Measurements from ENCODE around the gene TBPL2. TPM values are rescaled to one million over a fixed set of nuclear protein-coding genes. Genes with fewer than 3 reads are reported as not detected.

The TBPL2 gene
- total and polyA plus RNA-seq, 2 of the 13 experiments (the other 11 are each of a cell fraction or from before 2014, with no cell fraction given) = not detected

DNA sequence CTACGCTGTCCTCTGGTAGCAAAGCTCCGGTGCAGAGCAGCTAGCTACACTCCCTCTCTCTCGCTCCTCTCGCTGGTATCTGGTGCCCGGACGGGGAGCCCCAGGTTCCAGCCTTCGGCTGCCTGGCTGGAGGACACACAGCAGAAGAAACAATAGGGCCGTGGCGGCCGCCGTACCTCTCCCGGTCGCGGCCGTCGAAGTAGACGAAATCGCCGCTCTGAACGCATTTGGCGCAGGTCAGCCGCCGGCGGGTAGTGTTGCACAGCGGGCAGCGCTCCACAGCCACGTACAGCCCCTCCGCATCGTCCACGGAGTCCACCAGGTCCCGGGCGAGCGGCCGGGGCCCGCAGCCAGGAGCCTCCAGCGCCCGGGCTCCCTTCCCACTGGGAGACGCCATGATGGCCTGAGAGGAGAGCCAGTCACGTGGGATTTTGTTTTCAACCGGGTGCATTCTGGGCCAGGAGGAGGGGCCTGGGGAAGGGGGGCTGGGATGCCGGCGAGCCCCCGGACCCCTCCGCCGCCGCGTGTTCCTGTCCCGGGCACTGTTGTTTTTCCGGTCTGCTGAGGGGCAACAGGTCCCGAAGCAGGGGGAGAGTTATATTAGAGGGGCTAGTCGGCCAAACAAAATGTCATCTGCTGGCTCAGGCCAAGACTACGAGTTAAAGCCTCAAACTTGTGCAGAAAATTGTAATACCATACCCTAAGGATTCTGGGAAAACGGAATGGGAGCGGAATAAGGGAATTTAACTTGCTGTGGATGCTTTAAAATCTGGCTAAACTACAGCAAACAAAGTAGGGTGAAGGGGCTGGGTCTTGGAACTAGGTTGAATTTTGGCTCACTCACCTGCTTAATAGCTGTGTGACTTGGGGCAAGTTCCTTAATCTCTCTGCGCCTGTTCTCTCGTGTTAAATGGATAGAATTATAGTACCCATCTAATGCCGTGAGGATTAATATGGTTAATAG is 28.7 kb downstream of the TBPL2 start, which contains the start of gene ATG14 (continued):
- TF ChIP-seq, protein P1, sequence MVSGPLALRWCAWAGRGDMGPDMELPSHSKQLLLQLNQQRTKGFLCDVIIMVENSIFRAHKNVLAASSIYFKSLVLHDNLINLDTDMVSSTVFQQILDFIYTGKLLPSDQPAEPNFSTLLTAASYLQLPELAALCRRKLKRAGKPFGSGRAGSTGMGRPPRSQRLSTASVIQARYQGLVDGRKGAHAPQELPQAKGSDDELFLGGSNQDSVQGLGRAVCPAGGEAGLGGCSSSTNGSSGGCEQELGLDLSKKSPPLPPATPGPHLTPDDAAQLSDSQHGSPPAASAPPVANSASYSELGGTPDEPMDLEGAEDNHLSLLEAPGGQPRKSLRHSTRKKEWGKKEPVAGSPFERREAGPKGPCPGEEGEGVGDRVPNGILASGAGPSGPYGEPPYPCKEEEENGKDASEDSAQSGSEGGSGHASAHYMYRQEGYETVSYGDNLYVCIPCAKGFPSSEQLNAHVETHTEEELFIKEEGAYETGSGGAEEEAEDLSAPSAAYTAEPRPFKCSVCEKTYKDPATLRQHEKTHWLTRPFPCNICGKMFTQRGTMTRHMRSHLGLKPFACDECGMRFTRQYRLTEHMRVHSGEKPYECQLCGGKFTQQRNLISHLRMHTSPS (CRISPR knock-in tag; IDR thresholded peaks at IDR 0.05; ENCODE audit: low read depth) = 0 out of 2 replicates have a peak, but pooled peaks have one; percentile 13
- TF ChIP-seq ZNF230 (CRISPR knock-in tag; IDR thresholded peaks at IDR 0.05) (0 out of 2 replicates have a peak, but pooled peaks have one; percentile 5), NFIC (IDR thresholded peaks at IDR 0.05; ENCODE audit: low read length) (peak; percentile 65; the same call in 1 of the 2 replicates), ZNF143 (CRISPR knock-in tag; IDR thresholded peaks at IDR 0.05) (peak; percentile 91), GTF2F1 (IDR thresholded peaks at IDR 0.05; ENCODE audit: low read length) (no peak), AKAP8 (CRISPR knock-in tag; IDR thresholded peaks at IDR 0.05) (no peak), RAD21 (CRISPR knock-in tag; IDR thresholded peaks at IDR 0.05) (peak; percentile 25; the same call in 1 of the 2 replicates), ZNF510 (CRISPR knock-in tag; IDR thresholded peaks at IDR 0.05; ENCODE audit: low read depth) (no peak)
- TF ChIP-seq, protein P2, sequence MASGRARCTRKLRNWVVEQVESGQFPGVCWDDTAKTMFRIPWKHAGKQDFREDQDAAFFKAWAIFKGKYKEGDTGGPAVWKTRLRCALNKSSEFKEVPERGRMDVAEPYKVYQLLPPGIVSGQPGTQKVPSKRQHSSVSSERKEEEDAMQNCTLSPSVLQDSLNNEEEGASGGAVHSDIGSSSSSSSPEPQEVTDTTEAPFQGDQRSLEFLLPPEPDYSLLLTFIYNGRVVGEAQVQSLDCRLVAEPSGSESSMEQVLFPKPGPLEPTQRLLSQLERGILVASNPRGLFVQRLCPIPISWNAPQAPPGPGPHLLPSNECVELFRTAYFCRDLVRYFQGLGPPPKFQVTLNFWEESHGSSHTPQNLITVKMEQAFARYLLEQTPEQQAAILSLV (CRISPR knock-in tag; IDR thresholded peaks at IDR 0.05; ENCODE audit: borderline replicate concordance) = peak; percentile 89; the same call in 1 of the 2 replicates
- TF ChIP-seq, protein P3, sequence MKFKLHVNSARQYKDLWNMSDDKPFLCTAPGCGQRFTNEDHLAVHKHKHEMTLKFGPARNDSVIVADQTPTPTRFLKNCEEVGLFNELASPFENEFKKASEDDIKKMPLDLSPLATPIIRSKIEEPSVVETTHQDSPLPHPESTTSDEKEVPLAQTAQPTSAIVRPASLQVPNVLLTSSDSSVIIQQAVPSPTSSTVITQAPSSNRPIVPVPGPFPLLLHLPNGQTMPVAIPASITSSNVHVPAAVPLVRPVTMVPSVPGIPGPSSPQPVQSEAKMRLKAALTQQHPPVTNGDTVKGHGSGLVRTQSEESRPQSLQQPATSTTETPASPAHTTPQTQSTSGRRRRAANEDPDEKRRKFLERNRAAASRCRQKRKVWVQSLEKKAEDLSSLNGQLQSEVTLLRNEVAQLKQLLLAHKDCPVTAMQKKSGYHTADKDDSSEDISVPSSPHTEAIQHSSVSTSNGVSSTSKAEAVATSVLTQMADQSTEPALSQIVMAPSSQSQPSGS (CRISPR knock-in tag; IDR thresholded peaks at IDR 0.05) = peak; percentile 60; the same call in 1 of the 2 replicates
- TF ChIP-seq, protein P4, sequence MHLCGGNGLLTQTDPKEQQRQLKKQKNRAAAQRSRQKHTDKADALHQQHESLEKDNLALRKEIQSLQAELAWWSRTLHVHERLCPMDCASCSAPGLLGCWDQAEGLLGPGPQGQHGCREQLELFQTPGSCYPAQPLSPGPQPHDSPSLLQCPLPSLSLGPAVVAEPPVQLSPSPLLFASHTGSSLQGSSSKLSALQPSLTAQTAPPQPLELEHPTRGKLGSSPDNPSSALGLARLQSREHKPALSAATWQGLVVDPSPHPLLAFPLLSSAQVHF (CRISPR knock-in tag; IDR thresholded peaks at IDR 0.05) = no peak
- TF ChIP-seq, protein P5, sequence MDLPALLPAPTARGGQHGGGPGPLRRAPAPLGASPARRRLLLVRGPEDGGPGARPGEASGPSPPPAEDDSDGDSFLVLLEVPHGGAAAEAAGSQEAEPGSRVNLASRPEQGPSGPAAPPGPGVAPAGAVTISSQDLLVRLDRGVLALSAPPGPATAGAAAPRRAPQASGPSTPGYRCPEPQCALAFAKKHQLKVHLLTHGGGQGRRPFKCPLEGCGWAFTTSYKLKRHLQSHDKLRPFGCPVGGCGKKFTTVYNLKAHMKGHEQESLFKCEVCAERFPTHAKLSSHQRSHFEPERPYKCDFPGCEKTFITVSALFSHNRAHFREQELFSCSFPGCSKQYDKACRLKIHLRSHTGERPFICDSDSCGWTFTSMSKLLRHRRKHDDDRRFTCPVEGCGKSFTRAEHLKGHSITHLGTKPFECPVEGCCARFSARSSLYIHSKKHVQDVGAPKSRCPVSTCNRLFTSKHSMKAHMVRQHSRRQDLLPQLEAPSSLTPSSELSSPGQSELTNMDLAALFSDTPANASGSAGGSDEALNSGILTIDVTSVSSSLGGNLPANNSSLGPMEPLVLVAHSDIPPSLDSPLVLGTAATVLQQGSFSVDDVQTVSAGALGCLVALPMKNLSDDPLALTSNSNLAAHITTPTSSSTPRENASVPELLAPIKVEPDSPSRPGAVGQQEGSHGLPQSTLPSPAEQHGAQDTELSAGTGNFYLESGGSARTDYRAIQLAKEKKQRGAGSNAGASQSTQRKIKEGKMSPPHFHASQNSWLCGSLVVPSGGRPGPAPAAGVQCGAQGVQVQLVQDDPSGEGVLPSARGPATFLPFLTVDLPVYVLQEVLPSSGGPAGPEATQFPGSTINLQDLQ (CRISPR knock-in tag; IDR thresholded peaks at IDR 0.05) = no peak
- TF ChIP-seq, protein P6, sequence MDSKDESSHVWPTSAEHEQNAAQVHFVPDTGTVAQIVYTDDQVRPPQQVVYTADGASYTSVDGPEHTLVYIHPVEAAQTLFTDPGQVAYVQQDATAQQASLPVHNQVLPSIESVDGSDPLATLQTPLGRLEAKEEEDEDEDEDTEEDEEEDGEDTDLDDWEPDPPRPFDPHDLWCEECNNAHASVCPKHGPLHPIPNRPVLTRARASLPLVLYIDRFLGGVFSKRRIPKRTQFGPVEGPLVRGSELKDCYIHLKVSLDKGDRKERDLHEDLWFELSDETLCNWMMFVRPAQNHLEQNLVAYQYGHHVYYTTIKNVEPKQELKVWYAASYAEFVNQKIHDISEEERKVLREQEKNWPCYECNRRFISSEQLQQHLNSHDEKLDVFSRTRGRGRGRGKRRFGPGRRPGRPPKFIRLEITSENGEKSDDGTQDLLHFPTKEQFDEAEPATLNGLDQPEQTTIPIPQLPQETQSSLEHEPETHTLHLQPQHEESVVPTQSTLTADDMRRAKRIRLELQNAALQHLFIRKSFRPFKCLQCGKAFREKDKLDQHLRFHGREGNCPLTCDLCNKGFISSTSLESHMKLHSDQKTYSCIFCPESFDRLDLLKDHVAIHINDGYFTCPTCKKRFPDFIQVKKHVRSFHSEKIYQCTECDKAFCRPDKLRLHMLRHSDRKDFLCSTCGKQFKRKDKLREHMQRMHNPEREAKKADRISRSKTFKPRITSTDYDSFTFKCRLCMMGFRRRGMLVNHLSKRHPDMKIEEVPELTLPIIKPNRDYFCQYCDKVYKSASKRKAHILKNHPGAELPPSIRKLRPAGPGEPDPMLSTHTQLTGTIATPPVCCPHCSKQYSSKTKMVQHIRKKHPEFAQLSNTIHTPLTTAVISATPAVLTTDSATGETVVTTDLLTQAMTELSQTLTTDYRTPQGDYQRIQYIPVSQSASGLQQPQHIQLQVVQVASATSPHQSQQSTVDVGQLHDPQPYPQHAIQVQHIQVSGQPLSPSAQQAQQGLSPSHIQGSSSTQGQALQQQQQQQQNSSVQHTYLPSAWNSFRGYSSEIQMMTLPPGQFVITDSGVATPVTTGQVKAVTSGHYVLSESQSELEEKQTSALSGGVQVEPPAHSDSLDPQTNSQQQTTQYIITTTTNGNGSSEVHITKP (CRISPR knock-in tag; IDR thresholded peaks at IDR 0.05; ENCODE audit: low read depth) = peak; percentile 61

Measured in HepG2 (cell line).